HAP-1 (cell line): Measurements from ENCODE around the gene FOSB.
"Not testable (repeated sequence)": the region's sequence is repeated elsewhere in the genome, so short reads cannot be mapped to it uniquely, and the experiment has no call there.

Source experiments
- DNase-seq, 2 experiments: peaks; one replicate each; pipeline ENCODE4 v3.0.0-alpha.2; 2016 to 2020; ENCODE audit warnings: low spot score in 2 of 2
- H3K27me3 ChIP-seq: fragments of 250-450 bp; sonication (Bioruptor Pico); 2 replicates; pipeline ENCODE4 v1.5.1; 2020; ENCODE audit warnings: low read depth, mild to moderate bottlenecking, moderate library complexity
- H3K36me3 ChIP-seq: fragments of 250-450 bp; sonication (Bioruptor Pico); replicated peaks from 2 replicates; pipeline ENCODE4 v1.5.1; 2020; ENCODE audit warnings: mild to moderate bottlenecking
- H3K4me1 ChIP-seq: fragments of 250-450 bp; sonication (Bioruptor Pico); 2 replicates; pipeline ENCODE4 v1.5.1; 2020; ENCODE audit warnings: mild to moderate bottlenecking
- H3K4me3 ChIP-seq: fragments of 250-450 bp; sonication (Bioruptor Pico); 2 replicates; pipeline ENCODE4 v1.5.1; 2020; ENCODE audit warnings: mild to moderate bottlenecking, moderate library complexity
- H3K9me3 ChIP-seq: fragments of 250-450 bp; sonication (Bioruptor Pico); 2 replicates; pipeline ENCODE4 v1.5.1; 2020; ENCODE audit warnings: mild to moderate bottlenecking, moderate library complexity
- in situ Hi-C: fragments of 300-500 bp; cut with MboI; formaldehyde crosslinking; loops from 3 replicates; pipeline ENCODE4 v1.14.3; 2020; ENCODE audit warnings: low sequenced_read_pairs, inconsistent platforms, mixed read lengths

FOSB gene

DNA sequence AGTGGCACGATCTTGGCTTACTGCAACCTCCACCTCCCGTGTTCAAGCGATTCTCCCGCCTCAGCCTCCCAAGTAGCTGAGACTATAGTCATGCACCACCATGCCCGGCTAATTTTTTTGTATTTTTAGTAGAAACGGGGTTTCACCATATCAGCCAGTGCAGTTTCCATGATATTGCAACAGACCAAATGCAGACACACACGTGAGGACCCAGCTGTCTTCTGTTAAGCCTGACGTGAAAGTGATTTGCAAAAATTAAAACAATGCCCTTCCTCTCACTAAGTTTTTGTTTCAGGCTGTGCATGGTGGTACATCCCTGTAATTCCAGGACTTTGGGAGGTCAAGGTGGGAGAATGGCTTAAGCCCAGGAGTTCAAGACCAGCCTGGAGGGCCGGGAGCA lies 36.8 kb upstream of the FOSB start:
- H3K9me3 ChIP-seq, DNase-seq, H3K36me3 ChIP-seq, H3K4me3 ChIP-seq, H3K4me1 ChIP-seq, H3K27me3 ChIP-seq, in situ Hi-C loops: not testable (repeated sequence)

- H3K9me3 ChIP-seq, H3K27me3 ChIP-seq, H3K4me1 ChIP-seq, H3K36me3 ChIP-seq, H3K4me3 ChIP-seq, DNase-seq, in situ Hi-C loops: not testable (repeated sequence)
These were observed 35.3 kb upstream of the FOSB start for GRCh38 chr19:45432543-45432942.

DNA sequence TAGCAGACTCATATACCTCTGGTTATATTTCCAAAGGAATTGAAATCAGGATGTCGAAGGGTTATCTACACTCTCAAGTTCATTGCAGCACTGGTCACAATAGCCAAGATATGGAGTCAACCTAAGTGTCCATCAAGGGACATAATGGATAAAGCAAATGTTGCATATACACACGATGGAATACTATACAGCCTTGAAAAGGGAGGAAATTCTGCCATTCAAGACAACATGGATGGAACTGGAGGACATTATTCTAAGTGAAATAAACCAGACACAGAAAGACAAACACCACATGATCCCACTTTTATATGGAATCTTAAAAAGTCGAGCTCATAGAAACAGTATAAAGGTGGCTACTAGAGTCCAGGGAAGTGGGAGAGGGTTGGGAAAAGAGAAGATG lies 30.5 kb upstream of the FOSB start:
- Histone ChIP-seq H3K36me3 (no peaks in the 10 kb centered on the region), H3K4me1 (peaks cover 4% of the 10 kb centered on the region; the same call in 1 of the 2 replicates), H3K4me3 (no peak overlapping the region), H3K27me3 (no peaks in the 10 kb centered on the region), H3K9me3 (0 out of 2 replicates have a peak, but pooled peaks cover 3% of the 10 kb centered on the region)
- DNase-seq = no peak
- in situ Hi-C loops = no loop called here

DNA sequence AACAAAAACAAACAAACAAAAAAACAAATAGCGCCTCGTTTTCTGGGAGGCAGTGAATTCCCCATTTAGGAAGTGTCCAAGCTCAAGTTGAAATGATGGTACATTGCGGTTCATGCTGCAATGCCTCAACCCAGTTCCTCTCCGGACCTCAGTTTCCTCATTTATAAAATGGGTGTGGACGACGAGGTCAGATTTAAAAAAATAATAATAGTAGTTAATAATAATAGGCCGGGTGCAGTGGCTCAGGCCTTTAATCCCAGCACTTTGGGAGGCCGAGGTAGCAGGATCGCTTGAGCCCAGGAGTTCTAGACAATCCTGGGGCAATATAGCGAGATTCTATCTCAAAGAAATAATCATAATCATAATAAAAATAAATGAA lies 28.6 kb upstream of the FOSB start:
- Histone ChIP-seq H3K4me1 (peaks cover 10% of the 10 kb centered on the region), H3K4me3 (peak overlapping the region; percentile 47), H3K9me3 (0 out of 2 replicates have a peak, but pooled peaks cover 3% of the 10 kb centered on the region), H3K27me3 (no peaks in the 10 kb centered on the region), H3K36me3 (no peaks in the 10 kb centered on the region)
- DNase-seq = no peak
- in situ Hi-C loops = no loop called here

DNA sequence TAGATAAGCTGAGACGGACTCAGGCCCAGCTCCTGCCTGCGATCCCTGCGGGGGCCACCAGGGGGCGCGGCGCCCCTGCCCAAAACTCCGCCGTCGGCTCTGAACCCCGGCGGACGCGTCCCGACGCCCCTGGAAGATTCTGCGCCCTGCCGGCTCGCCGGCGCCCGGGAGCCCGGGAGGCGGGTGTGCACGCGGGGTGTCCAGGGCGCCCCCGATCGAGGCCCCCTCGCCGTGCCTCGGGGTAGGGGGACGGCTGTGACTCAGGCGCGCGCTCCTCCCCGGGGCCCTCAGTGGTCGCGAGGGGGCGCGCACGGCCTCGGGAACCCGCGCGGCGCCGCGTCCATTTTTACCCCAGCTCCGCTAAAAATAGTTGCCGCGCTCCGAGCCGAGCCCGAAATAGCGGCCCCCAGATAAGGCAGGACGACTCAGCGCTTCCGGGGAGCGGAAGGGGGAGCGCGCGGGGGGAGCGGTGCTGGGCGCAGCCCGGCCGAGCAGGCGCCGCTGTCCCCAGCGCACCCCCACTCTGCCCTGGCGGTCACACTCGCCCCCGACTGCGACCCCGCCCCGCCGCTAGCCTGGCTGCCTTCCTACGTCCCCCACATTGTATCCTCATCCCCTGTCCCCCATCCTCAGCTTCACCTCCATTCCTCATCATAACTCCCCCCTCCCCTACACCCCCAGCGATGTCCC lies 28.1 kb upstream of the FOSB start:
- H3K4me3 ChIP-seq = peak overlapping the region; percentile 47
- peaks cover 15% of the 10 kb centered on the region for H3K4me1 ChIP-seq
- H3K9me3 ChIP-seq = 0 out of 2 replicates have a peak, but pooled peaks cover 3% of the 10 kb centered on the region
- H3K27me3 ChIP-seq = no peaks in the 10 kb centered on the region
- no peaks in the 10 kb centered on the region for H3K36me3 ChIP-seq
- in situ Hi-C loops = loop anchor here (5.0 kb wide), 1 partner anchor 38 kb away; no protein-coding TSS in a partner anchor
- peak; percentile 65 to 85 for DNase-seq

DNA sequence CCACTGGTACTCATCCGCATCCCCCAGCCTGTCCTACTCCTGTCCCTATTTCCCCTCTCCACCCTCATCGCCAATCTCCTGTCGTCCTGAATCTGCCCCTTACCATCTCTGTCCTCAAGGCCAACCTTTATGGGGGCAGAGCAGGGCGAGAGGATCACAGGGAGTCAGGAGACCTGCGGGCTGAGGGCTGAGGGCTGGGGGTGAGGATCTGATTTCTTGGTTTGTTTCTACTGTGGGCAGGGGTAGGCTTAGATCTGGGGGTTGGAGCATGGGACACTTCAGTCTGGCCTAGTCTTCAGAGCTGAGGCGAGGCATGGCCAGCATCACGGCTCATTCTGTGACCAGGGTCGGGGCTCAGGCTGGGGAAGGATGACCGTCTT lies 27.5 kb upstream of the FOSB start:
- 0 out of 2 replicates have a peak, but pooled peaks cover 3% of the 10 kb centered on the region for H3K9me3 ChIP-seq
- H3K36me3 ChIP-seq = no peaks in the 10 kb centered on the region
- in situ Hi-C loops = loop anchor here (5.0 kb wide), 1 partner anchor 37 kb away; no protein-coding TSS in a partner anchor
- DNase-seq = no peak
- H3K27me3 ChIP-seq = no peaks in the 10 kb centered on the region
- H3K4me1 ChIP-seq = peaks cover 16% of the 10 kb centered on the region
- H3K4me3 ChIP-seq = peak overlapping the region; percentile 47

- Histone ChIP-seq H3K4me3 (no peak overlapping the region), H3K9me3 (0 out of 2 replicates have a peak, but pooled peaks cover 3% of the 10 kb centered on the region), H3K27me3 (no peaks in the 10 kb centered on the region), H3K4me1 (peaks cover 16% of the 10 kb centered on the region), H3K36me3 (no peaks in the 10 kb centered on the region)
- peak; percentile 16 to 51 for DNase-seq
- in situ Hi-C loops = loop anchor here (5.0 kb wide), 1 partner anchor 36 kb away; no protein-coding TSS in a partner anchor
These were observed 26.7 kb upstream of the FOSB start for GRCh38 chr19:45440873-45441654.

GRCh38 chr19:45442408-45442777 lies 25.4 kb upstream of the FOSB start:
- Histone ChIP-seq H3K4me3 (no peak overlapping the region), H3K36me3 (no peaks in the 10 kb centered on the region), H3K27me3 (no peaks in the 10 kb centered on the region), H3K4me1 (peaks cover 16% of the 10 kb centered on the region), H3K9me3 (0 out of 2 replicates have a peak, but pooled peaks cover 3% of the 10 kb centered on the region)
- DNase-seq = no peak
- in situ Hi-C loops = loop anchor here (5.0 kb wide), 1 partner anchor 35 kb away; no protein-coding TSS in a partner anchor

- in situ Hi-C loops = loop anchor here (5.0 kb wide), 1 partner anchor 34 kb away; no protein-coding TSS in a partner anchor
- peaks cover 16% of the 10 kb centered on the region for H3K4me1 ChIP-seq
- 0 out of 2 replicates have a peak, but pooled peaks cover 3% of the 10 kb centered on the region for H3K9me3 ChIP-seq
- peak overlapping the region; percentile 39 for H3K4me3 ChIP-seq
- peak in 1 of 2 experiments; percentile 54 for DNase-seq
- no peaks in the 10 kb centered on the region for H3K27me3 ChIP-seq
- H3K36me3 ChIP-seq = no peaks in the 10 kb centered on the region
These were observed 24.9 kb upstream of the FOSB start for GRCh38 chr19:45442778-45443461.

DNA sequence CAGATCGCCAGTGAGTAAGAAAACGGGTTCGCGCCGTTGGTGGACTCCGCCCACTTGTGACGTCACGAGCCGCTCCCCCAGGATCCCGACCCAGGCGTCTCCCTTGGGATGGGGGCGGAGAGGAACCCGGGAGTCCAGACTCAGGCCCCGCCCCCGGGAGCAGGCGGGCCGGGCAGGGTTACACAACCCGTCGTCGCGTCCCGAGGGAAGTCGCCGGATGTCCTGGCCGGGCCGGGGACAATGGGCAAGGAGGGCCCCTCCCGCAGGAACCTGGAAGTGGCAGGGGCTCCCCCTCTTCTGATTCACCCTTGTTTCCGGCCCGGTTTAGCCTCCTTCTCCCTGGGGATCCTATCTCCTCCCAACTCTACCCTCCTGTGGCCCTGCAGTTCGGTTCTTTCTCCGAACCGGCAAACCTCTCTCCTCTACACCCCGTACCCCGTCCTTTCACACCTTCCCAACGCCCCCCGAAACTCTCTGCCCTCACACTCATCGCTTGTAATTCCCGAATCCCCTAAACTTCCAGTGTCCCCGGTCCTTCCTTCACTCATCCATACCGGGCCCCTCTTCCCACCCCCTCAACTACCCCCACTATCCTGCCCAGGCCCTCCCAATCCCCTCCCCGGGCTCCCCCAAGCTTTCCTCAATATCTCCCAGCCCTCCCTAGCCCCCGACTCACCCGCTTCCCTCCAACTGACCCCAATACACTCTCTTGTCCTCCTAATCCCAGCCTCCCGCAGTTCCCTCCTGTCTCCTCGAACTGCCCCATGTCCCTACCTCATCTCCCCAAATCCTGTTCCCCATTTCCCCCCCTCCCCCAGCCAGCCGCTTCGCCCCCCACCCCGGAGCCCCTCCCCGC lies 24.1 kb upstream of the FOSB start:
- Histone ChIP-seq H3K4me3 (peak overlapping the region; percentile 39), H3K36me3 (no peaks in the 10 kb centered on the region), H3K27me3 (no peaks in the 10 kb centered on the region), H3K9me3 (0 out of 2 replicates have a peak, but pooled peaks cover 3% of the 10 kb centered on the region), H3K4me1 (peaks cover 16% of the 10 kb centered on the region)
- peak; percentile 89 to 99 for DNase-seq
- in situ Hi-C loops = loop anchor here (5.0 kb wide), 1 partner anchor 34 kb away; no protein-coding TSS in a partner anchor

DNA sequence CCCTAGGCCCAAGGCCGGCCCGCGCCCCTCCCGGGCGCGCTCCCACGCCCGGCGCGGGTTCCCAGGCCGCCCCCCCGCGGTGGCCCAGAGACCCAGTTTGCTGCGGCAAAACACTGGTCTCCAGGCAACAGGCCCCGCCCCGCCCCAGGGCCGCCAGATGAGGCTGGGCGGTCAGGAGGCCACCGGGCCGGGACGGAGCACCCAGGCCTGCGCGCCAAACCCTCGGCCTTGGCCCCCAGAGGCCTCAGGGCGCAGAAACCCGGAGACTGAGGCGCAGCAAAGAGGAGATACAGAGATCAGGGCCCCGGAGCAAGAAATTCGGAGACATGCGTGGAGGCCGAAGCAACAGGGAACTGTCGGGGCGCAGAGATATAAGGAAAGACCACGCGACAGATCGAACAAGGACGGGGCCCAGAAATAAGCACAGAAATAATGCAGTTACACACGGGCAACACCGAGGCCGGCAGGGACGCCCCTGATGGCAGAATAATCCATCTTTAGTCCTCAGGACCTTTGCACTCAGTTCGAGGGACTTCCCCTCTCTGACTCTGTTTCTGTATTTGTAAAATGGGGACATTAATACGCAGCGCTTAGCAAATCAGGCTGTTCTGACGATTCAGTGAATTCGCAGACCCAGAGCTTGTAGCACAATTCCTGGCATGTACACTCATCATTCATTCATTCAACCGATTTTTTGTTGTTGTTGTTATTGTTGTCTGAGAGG lies 23.3 kb upstream of the FOSB start:
- Histone ChIP-seq H3K4me1 (peaks cover 16% of the 10 kb centered on the region), H3K9me3 (no peaks in the 10 kb centered on the region), H3K4me3 (peak overlapping the region; percentile 20), H3K36me3 (no peaks in the 10 kb centered on the region), H3K27me3 (no peaks in the 10 kb centered on the region)
- in situ Hi-C loops = loop anchor here (5.0 kb wide), 1 partner anchor 33 kb away; no protein-coding TSS in a partner anchor
- peak; percentile 75 to 97 for DNase-seq

GRCh38 chr19:45445139-45445538 lies 22.7 kb upstream of the FOSB start:
- in situ Hi-C loops = no loop called here

More at GRCh38 chr19:45445139-45445538, 22.7 kb upstream of the FOSB start:
- Histone ChIP-seq H3K4me1 (peaks cover 19% of the 10 kb centered on the region), H3K4me3 (no peak overlapping the region), H3K9me3 (no peaks in the 10 kb centered on the region), H3K27me3 (no peaks in the 10 kb centered on the region), H3K36me3 (no peaks in the 10 kb centered on the region)
- DNase-seq = no peak
